ENCODE data around the gene ZCCHC9. TPM values are rescaled to one million over a fixed set of nuclear protein-coding genes. Genes with fewer than 3 reads are reported as not detected.

ZCCHC9 gene
- total RNA-seq, 1 experiment from 2014 or later = 22.0 TPM

GRCh38 chr5:81344736-81345135 lies 43.3 kb downstream of the ZCCHC9 start:
- no peak for DNase-seq
- H3K4me3 ChIP-seq = no peak overlapping the region
- no peak overlapping the region for H2AFZ ChIP-seq
- H3K4me1 ChIP-seq (replicated peaks; ENCODE audit: insufficient read depth) = no peaks in the 10 kb centered on the region
- TF ChIP-seq EZH2 (IDR thresholded peaks at IDR 0.05; ENCODE audit: low read depth) (no peak), CTCF (conservative IDR thresholded peaks at IDR 0.05) (no peak)
- BruUV-seq (replicated peaks) = no TSS peak
- H3K27me3 ChIP-seq (ENCODE audit: insufficient read depth, low read depth) = no peaks in the 10 kb centered on the region
- H3F3A ChIP-seq (ENCODE audit: insufficient read depth, low read depth) = no peaks in the 10 kb centered on the region
- ChIA-PET POLR2A (ENCODE audit: unreplicated experiment) (no interaction called here), CTCF (no interaction called here)
- no peaks in the 10 kb centered on the region for H3K9me3 ChIP-seq (ENCODE audit: insufficient read depth, low read depth)
- no peak overlapping the region for H3K27ac ChIP-seq
- H3K9me2 ChIP-seq (ENCODE audit: insufficient read depth) = no peaks in the 10 kb centered on the region
- no peak overlapping the region for H3K4me2 ChIP-seq
- H3K36me3 ChIP-seq (ENCODE audit: low read depth) = no peaks in the 10 kb centered on the region
- H4K20me1 ChIP-seq (ENCODE audit: insufficient read depth) = no peaks in the 10 kb centered on the region
- intact Hi-C loops (cut with micrococcal nuclease; ENCODE audit: unreplicated experiment) = no loop called here
- no peaks in the 10 kb centered on the region for H3K79me2 ChIP-seq (ENCODE audit: low read depth)

- no TSS peak for BruUV-seq (replicated peaks)
- no peak for TF ChIP-seq EZH2 (IDR thresholded peaks at IDR 0.05; ENCODE audit: low read depth)
- no peak; the same call in 1 of the 2 replicates for TF ChIP-seq CTCF (conservative IDR thresholded peaks at IDR 0.05)
- no peaks in the 10 kb centered on the region for H3K9me3 ChIP-seq (ENCODE audit: insufficient read depth, low read depth)
- ChIA-PET CTCF (no interaction called here), POLR2A (ENCODE audit: unreplicated experiment) (no interaction called here)
- no peak for DNase-seq
- H3K4me3 ChIP-seq = no peak overlapping the region
- H3K36me3 ChIP-seq (ENCODE audit: low read depth) = no peaks in the 10 kb centered on the region
- no peaks in the 10 kb centered on the region for H3F3A ChIP-seq (ENCODE audit: insufficient read depth, low read depth)
- peak overlapping the region; percentile 39; the same call in 1 of the 2 replicates for H2AFZ ChIP-seq
- H3K4me1 ChIP-seq (replicated peaks; ENCODE audit: insufficient read depth) = no peaks in the 10 kb centered on the region
- H3K27me3 ChIP-seq (ENCODE audit: insufficient read depth, low read depth) = no peaks in the 10 kb centered on the region
- H4K20me1 ChIP-seq (ENCODE audit: insufficient read depth) = no peaks in the 10 kb centered on the region
- H3K27ac ChIP-seq = no peak overlapping the region
- H3K4me2 ChIP-seq = no peak overlapping the region
- no peaks in the 10 kb centered on the region for H3K79me2 ChIP-seq (ENCODE audit: low read depth)
- intact Hi-C loops (cut with micrococcal nuclease; ENCODE audit: unreplicated experiment) = no loop called here
- H3K9me2 ChIP-seq (ENCODE audit: insufficient read depth) = no peaks in the 10 kb centered on the region
Measured at GRCh38 chr5:81345411-81346003, 44.1 kb downstream of the ZCCHC9 start.

- CTCF ChIA-PET = interaction anchor here (0.7 kb wide), 1 partner anchor 14 kb away, joined by 3 read pairs; no protein-coding TSS in a partner anchor
- no TSS peak for BruUV-seq (replicated peaks)
Measured at GRCh38 chr5:81349161-81349560, 47.8 kb downstream of the ZCCHC9 start.

More at GRCh38 chr5:81349161-81349560, 47.8 kb downstream of the ZCCHC9 start:
- Histone ChIP-seq H3K36me3 (ENCODE audit: low read depth) (no peaks in the 10 kb centered on the region), H3K4me2 (no peak overlapping the region), H3K27ac (no peak overlapping the region), H3K27me3 (ENCODE audit: insufficient read depth, low read depth) (no peaks in the 10 kb centered on the region), H3K9me3 (ENCODE audit: insufficient read depth, low read depth) (no peaks in the 10 kb centered on the region), H4K20me1 (ENCODE audit: insufficient read depth) (no peaks in the 10 kb centered on the region), H3K79me2 (ENCODE audit: low read depth) (no peaks in the 10 kb centered on the region), H3F3A (ENCODE audit: insufficient read depth, low read depth) (no peaks in the 10 kb centered on the region), H2AFZ (no peak overlapping the region), H3K4me3 (no peak overlapping the region), H3K4me1 (replicated peaks; ENCODE audit: insufficient read depth) (no peaks in the 10 kb centered on the region), H3K9me2 (ENCODE audit: insufficient read depth) (no peaks in the 10 kb centered on the region)
- POLR2A ChIA-PET (ENCODE audit: unreplicated experiment) = no interaction called here
- DNase-seq = no peak
- intact Hi-C loops (cut with micrococcal nuclease; ENCODE audit: unreplicated experiment) = no loop called here
- no peak for TF ChIP-seq CTCF (conservative IDR thresholded peaks at IDR 0.05)
- TF ChIP-seq EZH2 (IDR thresholded peaks at IDR 0.05; ENCODE audit: low read depth) = no peak
